HG03108 (cell line): Measurements from ENCODE around the gene GABRD.

Source experiments
- ATAC-seq: cut with Tn5 transposase; IDR thresholded peaks from one replicate; pipeline ENCODE4 v1.9.1; 2021; ENCODE audit warnings: moderate library complexity; ENCODE audit not compliant: unreplicated experiment

Gene GABRD

GRCh38 chr1:2072891-2073290, 53.7 kb downstream of the GABRD start:
- no peak for ATAC-seq

GRCh38 chr1:2073382-2074230, 54.5 kb downstream of the GABRD start:
- no peak for ATAC-seq

GRCh38 chr1:2074396-2074795, 55.3 kb downstream of the GABRD start:
- ATAC-seq, result no peak

- ATAC-seq, result no peak
These were observed 56.0 kb downstream of the GABRD start for GRCh38 chr1:2074944-2075740.

GRCh38 chr1:2076826-2077225, 57.7 kb downstream of the GABRD start:
- no peak for ATAC-seq

- ATAC-seq, result no peak
These were observed 59.0 kb downstream of the GABRD start for GRCh38 chr1:2078170-2078569.

- no peak for ATAC-seq
These were observed 60.4 kb downstream of the GABRD start for GRCh38 chr1:2079396-2080085.

GRCh38 chr1:2080140-2080539, 61.0 kb downstream of the GABRD start:
- no peak for ATAC-seq
